GM19438 (cell line): ENCODE data around the gene GEMIN8.

Source experiments
- ATAC-seq: cut with Tn5 transposase; IDR thresholded peaks from one replicate; pipeline ENCODE4 v1.9.1; 2021; ENCODE audit warnings: low read depth; ENCODE audit not compliant: unreplicated experiment

GEMIN8 gene

DNA sequence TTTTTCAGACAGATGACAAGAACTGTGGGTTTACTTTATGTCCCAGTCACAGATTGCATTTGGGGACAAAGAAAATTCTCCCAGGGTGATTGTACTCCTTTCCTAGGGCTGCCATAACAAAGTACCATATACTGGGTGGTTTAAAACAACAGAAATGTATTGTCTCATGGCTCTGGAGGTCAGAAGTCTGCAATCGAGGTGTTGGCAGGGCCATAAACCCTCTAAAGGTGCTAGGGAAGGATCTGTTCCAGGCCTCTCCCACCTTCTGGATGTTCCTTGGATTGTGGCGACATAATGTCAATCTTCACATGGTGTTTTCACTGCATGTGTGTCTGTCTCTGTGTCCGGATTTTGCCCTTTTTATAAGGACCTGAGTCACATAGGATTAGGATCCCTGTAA, 12.3 kb downstream of the GEMIN8 start:
- no peak for ATAC-seq

DNA sequence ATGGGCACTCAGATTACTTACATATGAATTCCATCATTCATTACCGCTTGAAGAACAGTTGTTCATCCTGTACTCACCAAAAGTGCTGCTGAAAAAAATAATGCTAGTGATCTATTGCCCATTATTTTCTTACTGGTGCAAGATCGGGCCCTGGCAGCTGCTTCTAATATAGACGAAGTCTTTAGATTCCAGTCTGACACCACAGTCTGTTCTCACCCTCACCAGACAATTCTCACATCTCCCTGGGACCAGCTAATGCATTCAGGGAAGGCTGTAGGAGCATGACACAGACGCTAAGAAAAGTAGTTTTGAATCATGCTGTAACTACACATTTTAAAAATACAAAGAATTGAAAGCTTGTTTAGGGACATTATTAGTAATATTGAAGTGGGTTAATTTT, 13.8 kb downstream of the GEMIN8 start:
- no peak for ATAC-seq

DNA sequence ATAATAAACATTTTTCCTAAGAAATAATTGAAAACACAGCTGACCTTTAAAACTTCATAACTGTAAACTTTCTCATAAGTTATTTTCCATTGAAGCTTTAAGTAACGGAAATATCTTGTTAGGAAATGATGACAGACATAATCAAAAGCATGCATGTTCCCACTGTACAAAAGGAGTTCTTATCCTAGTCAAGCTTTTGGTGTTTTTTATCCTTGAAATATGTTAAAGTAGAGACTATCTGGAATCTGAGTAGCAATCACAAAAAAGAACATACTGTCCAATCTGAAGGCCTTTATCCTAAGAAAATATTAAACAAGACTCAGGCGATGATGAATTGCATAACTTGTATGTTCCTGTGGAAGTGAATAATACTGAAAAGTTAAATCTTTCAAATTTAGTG, 14.4 kb downstream of the GEMIN8 start:
- ATAC-seq: no peak

DNA sequence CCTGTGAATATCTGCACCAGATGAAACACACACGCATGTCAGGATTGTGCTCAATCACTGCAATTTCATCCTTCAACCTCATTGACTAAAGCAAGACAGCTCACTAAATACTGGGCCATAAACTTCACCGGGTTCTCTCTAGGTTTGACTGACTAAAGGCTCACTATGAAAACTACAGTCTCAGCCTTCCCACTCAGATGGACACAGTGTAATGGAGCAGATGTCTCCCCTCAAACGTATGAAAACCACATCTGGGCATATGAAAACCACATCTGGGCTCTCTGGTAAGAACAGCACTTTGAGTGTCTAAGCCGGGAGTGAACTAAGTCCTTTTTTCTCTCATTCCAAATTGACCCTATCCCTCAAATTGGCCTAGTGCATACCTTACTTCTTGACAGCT, 15.2 kb downstream of the GEMIN8 start:
- ATAC-seq: no peak

DNA sequence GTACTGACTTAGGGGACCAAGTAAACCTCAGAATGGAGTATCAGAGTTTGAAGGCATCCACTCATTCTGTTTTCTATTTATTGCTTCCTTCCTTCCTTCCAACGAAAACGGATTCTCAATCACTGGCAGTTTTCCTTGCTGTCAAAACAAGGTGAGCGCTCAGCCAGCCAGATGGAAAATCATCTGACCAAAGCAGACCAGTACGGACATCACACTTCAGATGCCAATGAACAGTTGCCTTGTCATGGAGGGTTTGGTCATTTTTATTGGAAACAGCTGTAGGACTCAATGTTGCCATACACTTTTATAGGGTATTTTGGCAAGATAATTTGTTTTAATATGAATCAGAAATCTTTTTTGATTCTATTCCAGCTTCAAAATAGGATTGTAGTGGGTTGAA, 16.6 kb downstream of the GEMIN8 start:
- ATAC-seq: no peak

DNA sequence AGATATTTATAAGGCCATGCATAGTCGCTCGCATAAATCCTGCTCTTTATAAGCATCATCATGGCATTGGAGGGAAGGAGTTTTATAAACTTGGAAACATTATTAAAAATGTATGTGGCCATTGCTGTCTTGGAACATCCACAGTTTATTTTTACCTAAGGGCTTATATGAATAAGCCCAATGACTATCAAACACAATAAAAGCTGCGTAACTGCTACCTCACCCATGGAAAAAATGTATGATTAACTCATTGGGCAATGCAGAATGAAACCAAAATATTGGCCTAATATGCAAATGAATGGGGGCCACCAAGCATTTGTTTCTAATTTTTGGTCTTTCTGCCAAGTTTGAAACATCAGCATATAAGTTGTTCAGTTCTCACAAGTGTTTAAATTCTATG, 19.1 kb downstream of the GEMIN8 start:
- ATAC-seq: no peak

DNA sequence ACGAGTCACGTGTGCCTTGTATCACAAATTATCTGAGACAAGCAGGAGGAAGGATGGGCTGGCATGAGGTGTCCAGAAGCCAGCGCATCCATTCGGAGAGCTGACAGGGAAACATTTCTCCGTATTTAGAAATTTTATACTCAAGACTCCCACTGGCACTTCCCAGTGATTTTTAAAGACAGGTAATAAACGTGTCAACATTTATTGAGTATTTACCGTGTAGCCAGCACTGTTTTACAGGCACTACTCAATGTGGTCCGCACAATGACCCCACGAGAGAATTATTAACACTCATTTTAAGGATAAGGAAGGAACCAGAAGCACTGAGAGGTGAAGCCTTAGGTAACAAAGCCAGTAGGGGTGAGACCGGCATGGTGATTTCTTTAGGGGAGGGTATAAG, 23.2 kb downstream of the GEMIN8 start:
- no peak for ATAC-seq

DNA sequence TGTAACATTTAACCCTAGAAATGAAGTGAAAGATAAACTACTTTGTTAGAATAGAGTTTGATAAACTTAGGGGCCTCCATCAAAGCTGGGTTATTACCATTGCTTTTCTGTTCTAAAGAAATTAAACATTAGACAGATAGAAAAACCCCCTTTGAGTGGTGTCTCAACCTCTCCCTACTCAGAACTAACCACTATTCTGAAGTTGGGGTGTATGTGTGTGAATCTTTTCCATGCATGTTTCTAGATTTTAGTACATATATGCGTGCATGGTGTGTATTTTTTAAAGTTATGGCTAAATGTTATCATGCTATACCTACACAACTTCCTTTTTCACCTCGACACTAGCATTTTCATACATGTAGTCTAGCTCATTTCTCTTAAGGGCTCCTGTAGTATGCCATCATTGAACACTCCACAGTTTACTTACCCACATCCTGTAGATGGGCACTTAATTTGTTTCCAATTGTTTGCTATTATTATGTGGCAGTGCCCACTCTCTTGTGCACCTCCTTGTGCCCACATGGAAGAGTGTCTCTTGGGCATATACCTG, 25.7 kb downstream of the GEMIN8 start:
- ATAC-seq: no peak

DNA sequence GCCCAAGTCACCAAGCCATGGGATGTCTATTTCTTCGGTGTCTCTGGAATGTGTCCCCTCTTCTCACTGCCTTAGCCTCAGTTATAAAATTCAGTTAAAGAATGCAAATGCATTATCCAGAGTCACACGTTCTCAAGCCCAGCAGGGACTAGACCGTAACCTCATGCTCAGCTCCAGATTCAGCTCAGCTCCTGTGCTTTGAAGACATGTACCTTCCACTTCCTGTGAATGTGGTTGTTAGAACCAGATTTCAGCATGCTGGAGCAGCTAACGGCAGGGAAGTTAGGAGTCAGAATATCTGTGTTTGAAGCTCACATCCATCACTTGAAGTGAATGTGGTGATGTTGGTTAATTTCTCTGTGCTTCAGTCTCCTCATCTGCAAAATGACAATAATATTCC, 26.7 kb downstream of the GEMIN8 start:
- no peak for ATAC-seq

DNA sequence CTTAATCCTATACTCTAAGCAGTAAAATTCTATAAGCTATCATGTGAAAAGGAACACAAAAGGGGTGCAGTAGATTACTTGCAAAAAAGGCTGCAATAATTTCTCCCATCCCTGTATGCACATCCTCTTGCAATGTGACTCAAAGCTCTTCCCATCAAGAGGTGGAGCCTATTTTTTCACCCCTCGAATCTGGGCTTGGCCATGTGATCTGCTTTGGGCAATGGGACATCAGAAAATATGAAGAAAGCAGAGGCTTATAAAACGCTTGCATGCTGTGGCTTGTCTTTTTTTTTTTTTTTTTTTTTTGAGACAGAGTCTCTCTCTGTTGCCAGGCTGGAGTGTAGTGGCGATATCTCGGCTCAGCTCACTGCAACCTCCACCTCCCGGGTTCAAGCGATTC, 33.0 kb downstream of the GEMIN8 start:
- ATAC-seq: no peak

DNA sequence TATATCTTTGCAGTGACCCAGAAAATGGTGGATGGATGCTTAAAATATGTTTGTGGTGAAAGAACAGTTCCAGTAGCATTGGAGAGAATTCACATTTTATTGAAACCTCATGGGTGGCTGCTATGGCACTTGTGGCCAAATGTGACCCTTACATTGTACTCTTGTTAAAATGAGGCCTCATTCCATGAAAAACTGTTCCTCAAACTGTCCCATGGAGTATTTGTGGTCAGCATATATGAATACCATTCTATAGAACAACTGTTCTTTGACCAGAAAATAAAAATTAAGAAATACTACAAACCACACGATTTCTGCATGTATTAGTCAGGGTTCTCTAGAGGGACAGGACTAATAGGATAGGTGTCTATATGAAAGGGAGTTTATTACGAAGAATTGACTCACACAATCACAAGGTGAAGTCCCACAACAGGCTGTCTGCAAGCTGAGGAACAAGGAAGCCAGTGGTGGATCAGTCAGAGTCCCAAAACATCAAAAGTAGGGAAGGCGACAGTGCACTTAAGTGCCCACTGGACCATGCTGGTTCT, 35.1 kb downstream of the GEMIN8 start:
- no peak for ATAC-seq

DNA sequence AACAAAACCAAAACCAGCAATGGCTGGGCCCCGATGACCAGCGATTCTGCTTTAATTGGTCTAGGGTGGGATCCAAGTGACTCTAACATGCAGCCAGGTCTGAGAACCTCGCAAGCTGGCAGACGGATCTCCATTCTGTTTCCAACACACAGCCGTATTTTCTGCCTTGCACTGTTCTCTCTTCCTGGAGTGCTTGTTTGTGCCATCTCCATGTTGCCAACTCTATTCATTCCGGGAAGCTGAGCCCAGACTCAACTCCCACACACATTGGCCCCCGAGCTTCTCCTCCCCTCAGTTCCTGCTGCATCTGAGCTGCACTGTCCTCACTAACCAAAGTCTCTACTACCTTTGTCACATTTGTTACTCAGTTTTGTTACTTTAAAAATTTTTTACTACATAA, 35.6 kb downstream of the GEMIN8 start:
- ATAC-seq: no peak

DNA sequence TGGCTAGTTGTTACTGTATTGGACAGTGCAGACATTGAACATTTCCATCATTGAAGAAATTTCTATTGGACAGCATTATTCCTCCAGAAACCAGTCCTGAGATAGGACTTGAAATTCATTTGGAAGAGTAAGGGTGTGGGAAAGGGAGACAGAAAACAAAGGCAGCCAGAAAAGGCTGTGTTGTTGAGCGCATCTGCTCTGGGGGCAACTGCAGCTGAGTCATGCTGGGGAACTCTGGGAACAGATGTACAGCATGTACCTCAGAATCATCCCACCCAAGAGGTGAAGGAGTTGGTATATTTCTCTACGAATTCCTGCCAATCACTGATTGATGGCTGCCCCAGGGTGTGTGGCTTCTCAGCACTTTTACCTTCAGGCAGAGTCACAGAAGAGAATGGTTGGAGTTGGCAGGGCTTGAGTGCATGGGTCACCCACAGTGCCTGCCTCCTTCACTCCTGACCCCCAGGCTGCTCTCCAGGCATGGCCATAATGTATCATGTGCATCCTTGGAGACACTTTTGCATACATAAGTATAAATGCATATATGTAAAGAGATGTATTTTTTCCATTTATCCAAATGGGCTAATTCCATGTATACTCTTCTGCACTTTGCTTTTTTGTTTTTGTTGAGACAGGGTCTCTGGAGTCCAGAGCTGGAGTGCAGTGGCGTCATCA, 39.4 kb downstream of the GEMIN8 start:
- no peak for ATAC-seq

DNA sequence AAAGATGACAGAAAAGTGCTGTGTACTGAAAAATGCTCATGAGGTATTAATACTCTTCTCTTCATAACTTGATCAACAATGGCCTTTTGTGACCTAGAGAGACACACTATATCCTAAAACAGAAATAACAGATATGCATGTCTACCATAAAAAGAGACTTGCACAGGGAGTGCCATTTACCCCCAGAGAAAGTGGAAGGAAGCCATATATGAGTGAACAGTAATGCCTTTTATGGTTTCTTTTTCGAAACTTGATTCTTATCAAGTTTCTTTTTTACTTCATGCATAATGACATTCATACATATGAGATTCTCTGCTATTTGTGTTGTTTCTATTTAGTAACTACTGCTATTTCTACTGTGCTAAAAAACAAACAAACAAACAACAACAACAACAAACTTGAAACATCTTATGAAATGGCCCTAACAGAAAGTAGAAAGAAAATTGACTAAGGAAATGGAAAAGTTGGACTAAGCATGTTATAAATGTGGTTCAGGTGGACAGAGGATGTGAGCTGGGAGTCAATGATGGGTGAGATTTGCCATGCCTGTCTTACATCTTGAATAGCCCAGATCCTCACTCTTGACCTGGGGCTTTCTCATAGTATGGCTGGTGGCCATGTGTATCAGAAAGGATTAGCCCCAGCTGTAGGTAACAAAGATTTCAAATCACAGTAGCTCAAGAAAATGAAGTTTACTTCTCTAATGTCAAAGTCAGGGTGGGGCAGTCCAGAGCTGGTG, 43.8 kb downstream of the GEMIN8 start:
- ATAC-seq: no peak

DNA sequence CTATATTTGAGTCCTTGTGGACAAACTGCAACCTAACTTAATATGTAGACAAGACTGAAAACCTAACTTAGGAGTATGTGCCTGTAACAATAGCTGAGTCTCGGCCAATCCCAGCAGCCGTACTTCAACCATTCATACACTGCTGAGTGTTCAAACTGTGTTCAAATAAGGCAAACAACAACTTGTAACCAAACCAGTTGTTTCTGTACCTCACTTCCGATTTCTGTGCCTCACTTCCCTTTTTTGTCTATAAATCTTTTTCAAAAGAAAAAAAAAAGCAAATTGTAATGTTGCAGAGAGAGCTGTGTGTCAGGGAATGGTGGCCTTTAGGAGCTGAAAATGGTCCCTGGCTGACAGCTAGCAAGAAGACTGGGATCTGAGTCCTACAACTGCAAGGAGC, 46.0 kb downstream of the GEMIN8 start:
- no peak for ATAC-seq

DNA sequence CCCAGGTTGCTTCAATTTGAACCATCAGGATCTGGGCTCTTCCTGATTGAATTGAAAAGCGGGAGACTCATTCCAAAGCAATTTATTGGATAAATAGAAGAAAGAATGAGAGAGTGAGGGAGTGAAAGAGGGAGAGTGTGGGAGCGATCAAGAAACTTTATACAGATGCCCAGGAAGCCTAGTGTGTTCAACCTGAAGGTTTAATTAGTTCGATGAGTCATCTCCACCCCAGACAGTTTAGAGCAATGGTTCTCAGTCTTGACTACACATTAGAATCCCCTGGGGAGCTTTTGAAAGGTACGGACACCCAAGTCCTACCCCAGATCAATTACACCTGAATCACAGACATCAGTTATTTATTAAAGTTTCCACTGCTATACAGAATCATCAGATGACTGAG, 61.5 kb downstream of the GEMIN8 start:
- no peak for ATAC-seq

DNA sequence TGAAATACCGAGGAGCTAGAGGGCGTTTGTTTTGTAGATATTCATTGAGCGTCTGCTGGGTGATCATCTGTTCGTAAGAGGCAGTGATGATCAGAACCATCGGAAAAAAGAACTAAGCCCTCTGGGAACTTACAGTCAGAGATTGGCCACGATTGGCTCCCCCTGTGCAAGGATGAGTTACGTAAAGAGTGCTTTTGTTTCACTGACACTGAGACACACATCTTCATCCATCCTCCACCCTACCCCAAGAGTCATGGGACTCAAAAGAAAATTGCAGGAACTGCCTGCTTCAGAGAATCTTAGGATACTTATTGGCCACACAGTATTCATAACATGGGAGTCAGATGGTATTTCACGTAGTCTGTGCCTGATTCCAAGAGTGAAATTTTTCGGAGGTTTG, 62.1 kb downstream of the GEMIN8 start:
- no peak for ATAC-seq

DNA sequence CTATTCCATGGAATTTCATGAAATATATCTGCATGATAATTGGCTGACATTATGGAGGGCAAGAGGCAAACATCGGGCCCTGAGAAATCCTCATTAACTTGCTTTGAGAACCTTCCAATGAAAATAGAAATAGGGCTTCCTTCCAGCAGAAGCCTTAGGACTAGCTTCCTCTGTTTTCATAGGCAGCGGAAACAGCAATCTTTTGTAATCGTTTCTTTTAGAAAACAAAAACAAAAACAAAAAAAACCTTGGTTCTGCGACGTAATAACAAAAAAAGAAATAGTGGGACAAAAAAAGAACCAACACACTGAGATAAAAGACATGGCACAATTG, 62.9 kb downstream of the GEMIN8 start:
- no peak for ATAC-seq

DNA sequence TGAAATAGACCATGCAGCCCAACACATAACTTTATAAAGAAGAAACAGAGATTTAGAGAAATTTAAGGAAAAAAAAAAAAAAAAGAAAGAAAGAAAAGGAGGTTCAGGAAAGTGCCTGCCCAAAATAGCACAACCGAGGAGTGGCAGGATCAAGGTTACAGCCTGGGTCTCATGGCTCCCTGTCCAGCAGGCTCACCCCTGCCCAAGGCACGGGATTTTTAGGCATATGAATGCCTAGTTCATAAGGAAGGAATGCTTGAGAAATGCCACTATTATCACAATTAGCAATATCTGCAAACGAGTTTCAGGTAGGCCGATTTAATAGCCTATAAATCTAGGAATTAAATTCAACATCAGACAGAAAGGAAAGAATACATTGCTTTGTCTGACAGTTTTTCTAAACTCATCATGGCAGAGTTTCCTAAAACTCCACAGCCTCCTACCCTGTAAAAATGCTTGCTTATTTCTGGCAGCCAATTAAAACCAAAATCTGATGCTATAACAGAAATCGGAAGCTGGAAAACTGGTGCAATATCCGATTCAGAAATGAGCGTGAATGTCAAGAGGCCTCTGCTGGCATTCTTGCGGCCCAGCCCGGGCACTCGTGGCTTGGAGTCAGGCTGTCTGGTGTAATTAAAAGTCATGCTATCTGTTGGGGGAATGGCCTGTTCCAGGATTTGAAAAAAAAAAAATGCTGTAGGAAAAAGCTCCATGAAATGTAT, 63.5 kb downstream of the GEMIN8 start:
- ATAC-seq: no peak

DNA sequence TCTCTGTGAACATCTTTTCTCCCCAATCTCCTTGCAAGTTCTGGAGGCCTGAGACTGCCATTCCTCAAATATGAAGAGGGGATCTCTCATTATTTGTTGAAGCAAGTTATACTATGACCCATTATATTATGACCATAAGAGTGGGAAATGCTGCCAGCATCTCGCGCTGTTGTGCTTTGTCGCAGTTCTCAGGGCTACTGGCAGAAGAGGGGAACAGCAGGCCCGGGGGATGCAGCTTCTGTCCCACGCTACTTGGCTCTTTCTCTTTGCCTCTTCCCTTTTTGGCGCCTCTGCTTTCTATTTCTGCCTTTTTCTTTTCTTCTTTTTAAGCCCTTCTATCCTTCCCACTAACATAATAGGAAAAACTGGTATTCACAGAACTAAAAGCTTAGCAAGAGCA, 64.2 kb downstream of the GEMIN8 start:
- no peak for ATAC-seq

DNA sequence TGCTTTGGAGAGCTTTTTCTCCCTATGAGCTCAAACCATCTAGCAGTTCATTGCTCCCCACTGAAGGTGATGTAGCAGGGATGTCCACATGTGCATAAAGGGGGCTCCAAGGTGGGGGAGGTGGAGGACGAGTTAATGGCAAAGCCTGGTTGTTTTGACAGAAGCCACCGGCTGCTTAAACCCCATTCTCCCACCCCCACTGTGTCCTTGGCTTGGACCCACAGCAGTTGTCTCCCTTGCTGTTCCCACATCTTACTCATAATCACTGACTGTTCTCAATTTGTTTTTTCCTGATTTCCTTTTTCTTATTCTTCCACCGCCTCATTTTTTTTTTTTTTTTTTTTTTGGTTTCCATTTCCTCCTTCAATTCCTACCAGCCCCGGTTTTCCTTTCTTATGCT, 72.7 kb downstream of the GEMIN8 start:
- no peak for ATAC-seq
